Measurements from ENCODE around the gene GUK1.

The GUK1 gene

DNA sequence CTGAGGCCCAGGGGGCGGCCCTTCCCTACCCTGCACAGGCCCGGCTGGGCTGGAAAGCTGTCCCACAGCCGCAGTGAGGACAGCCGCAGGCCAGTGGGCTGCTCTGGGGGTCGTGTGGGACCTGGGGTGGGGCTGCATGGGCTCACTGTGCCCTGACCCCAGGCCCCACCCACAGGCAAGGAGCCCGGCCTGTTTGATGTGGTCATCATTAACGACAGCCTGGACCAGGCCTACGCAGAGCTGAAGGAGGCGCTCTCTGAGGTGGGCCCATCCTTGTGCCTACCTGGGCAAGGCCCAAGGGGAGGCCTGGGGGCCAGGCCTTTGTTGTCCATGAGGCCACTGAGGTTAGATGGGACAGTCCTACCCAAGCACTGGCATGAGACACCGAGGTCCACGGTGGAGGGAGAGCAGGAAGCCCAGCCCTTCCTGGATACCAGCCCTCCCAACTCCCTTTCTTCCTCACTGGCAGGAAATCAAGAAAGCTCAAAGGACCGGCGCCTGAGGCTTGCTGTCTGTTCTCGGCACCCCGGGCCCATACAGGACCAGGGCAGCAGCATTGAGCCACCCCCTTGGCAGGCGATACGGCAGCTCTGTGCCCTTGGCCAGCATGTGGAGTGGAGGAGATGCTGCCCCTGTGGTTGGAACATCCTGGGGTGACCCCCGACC, 8.2 kb downstream of the GUK1 start:
- Mint-ChIP-seq H3K36me3 (ENCODE audit: low read depth) (peaks cover 6% of the 10 kb centered on the region), H3K4me1 (peaks cover 10% of the 10 kb centered on the region), H3K27me3 (no peaks in the 10 kb centered on the region), H3K4me3 (no peak overlapping the region), H3K9me3 (no peaks in the 10 kb centered on the region), H3K27ac (no peak overlapping the region)
- DNase-seq = no peak
- no peak for ATAC-seq

DNA sequence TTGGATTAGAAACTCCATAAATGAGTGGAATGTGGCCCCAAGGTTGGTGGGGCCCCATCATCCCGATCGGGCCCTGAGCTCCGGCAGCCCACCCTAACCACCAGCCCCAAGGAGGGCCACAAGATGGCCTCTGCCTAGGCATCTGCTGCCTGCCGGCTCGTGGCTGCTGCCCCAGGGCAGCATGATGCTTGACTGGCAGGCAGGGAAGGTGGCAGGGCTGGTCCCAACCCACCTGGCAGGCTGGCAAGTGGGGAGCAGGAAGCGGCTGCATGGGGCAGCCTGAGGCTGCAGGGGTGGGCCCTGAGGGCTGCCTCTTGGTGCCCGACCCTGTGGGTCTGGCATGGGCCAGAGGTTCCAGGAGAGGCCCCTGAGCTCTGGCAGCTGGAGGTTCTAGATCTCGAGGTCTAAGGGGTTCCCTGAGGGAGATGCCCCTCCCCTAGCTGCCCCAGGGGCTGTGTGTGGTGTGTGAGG, 8.9 kb downstream of the GUK1 start:
- H3K36me3 Mint-ChIP-seq (ENCODE audit: low read depth) = no peaks in the 10 kb centered on the region
- H3K4me1 Mint-ChIP-seq = peaks cover 3% of the 10 kb centered on the region
- H3K4me3 Mint-ChIP-seq = no peak overlapping the region
- H3K27me3 Mint-ChIP-seq = no peaks in the 10 kb centered on the region
- ATAC-seq (no peak), DNase-seq (no peak)
- H3K9me3 Mint-ChIP-seq = no peaks in the 10 kb centered on the region
- no peak overlapping the region for H3K27ac Mint-ChIP-seq

DNA sequence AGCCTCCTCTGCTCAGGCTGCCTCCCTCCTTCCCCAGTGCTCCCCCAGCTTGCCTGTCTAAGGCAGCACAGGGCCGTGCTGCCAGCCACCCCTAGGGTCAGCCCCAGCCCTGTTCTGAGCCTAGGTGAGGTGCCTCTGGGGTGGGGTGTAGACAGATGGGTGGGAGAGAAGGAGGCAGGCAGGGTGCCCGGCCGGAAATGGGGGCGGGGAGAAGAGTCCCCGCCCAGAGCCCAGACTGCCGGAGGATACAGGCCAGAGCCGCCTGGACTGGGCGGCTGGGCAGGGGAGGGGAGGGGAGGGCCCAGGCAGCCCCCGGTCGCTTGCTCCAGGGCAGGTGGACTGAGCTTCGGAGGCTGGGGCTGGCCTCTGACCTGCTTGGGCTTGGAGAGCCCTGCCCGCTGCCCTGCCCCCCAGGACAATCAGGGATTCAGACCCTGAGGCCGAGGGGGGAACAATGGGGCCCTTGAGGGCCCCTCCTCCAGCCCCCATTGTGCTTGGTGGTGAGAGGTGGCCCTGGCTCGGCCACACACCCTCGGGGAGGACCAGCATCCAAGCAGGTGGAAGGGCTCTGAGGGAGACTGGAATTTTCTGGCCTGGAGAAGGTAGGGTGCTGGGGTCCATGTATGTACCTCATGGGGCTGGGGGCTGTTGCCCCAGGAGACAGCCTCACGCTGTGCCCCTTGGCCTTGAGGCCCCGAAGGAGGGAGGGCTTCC, 9.5 kb downstream of the GUK1 start, which contains the start of gene GJC2:
TSS of gene GJC2 (plus strand) at position 525 of the 714 bp plus-strand sequence. CDS start 7,829 bp downstream, outside the sequence.
- no peak within 1 kb of the TSS for H3K27ac Mint-ChIP-seq
- DNase-seq (no peak), ATAC-seq (no peak)
- H3K4me3 Mint-ChIP-seq = no peak within 1 kb of the TSS
- no peaks in the 10 kb centered on the region for H3K27me3 Mint-ChIP-seq
- H3K9me3 Mint-ChIP-seq = no peaks in the 10 kb centered on the region
- H3K36me3 Mint-ChIP-seq (ENCODE audit: low read depth) = no peaks in the 10 kb centered on the region
- H3K4me1 Mint-ChIP-seq = peaks cover 2% of the 10 kb centered on the region

DNA sequence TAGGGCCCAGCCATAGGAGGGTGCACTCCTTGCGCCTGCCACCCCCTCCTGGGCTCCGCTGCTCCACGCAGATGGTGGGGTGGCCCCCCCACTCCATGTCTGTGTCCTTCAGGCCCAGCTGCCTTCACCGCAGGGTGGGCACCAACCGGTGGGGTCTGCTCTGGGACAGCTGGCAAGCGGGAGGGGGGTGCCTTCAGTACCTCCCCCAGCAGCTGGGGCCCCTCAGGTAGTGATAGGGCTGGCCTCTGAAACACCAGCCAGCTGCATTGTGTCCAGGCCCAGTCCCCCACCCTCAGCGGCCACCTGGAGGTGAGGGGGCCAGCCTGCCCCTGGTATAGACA, 10.0 kb downstream of the GUK1 start:
- H3K27me3 Mint-ChIP-seq = no peaks in the 10 kb centered on the region
- no peaks in the 10 kb centered on the region for H3K36me3 Mint-ChIP-seq (ENCODE audit: low read depth)
- H3K27ac Mint-ChIP-seq = no peak overlapping the region
- H3K4me1 Mint-ChIP-seq = peaks cover 7% of the 10 kb centered on the region
- H3K4me3 Mint-ChIP-seq = no peak overlapping the region
- DNase-seq = no peak
- no peaks in the 10 kb centered on the region for H3K9me3 Mint-ChIP-seq
- no peak for ATAC-seq

DNA sequence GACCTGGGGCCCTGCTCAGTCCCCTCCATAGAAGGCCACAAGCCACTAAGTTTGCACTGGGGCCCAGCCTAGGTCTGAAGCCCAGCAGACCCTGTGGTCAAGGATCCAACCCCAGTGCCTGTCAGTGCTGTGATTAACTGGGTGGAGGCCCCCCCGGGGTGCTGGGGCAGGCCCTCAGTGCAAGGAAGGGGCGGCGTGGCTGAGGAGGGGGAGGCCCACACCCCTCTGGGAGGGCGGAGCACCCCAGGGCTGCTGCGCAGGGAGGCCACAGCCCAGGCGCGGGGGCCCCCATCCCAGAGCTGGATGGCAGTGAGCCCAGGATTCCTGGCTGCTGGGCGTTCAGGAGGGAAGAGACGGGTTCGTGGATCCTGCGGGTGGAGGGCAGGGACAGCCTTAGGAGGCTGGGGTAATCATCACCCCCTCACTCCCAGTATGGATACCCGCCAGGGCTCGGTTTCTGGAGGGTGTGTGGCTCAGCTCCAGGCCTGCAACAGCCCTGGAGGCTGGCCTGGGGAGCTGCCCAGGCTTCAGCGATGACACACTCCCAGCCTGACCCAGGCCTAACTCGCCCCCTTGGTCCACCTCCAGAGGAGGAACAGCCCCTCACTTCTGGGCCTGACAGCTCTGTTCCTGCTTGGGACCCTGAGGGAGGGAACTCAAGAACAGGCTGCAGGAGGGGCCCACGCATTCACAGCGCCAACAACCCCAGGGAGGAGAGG, 10.5 kb downstream of the GUK1 start:
- peaks cover 10% of the 10 kb centered on the region for H3K4me1 Mint-ChIP-seq
- no peak overlapping the region for H3K27ac Mint-ChIP-seq
- no peak overlapping the region for H3K4me3 Mint-ChIP-seq
- no peaks in the 10 kb centered on the region for H3K36me3 Mint-ChIP-seq (ENCODE audit: low read depth)
- ATAC-seq = no peak
- DNase-seq = no peak
- H3K27me3 Mint-ChIP-seq = no peaks in the 10 kb centered on the region
- no peaks in the 10 kb centered on the region for H3K9me3 Mint-ChIP-seq

DNA sequence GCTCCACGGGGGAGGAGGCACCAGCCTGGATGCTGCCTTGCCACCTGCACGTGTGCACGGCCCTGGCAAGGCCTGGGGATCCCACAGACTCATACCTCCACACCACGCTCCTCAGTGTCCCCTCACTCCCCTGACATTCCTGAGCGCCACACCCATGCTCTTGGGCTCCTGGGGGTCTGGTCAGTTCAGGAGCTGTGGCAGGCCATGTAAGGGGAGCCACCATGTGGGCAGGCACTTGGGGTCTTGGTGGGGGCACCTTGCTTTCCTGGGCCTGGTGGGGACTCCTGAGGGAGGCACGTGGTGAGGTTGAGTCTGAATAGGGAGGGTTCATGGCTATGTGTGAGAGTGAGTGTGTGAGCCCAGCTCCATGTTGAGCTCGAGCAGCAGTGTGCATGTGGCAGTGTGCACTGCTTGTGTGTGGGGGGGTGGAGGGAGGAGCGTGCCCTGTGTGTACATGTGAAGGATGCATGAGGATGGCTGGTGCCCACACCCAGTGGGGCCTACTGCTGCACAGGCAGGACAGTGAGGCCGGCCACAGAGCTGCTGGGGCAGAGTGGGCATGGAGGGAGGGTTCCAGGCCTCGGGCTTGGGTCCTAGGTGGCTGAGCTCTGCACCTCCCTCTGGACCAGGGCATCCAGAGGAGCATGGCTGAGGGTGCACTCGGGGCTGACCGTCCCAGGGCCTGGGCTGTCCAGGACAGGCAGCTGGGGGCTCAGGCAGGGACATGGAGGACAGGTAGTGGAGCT, 11.3 kb downstream of the GUK1 start:
- H3K9me3 Mint-ChIP-seq = no peaks in the 10 kb centered on the region
- H3K4me3 Mint-ChIP-seq = no peak overlapping the region
- peak; percentile 12 for ATAC-seq
- no peaks in the 10 kb centered on the region for H3K27me3 Mint-ChIP-seq
- H3K27ac Mint-ChIP-seq = no peak overlapping the region
- DNase-seq = no peak
- no peaks in the 10 kb centered on the region for H3K36me3 Mint-ChIP-seq (ENCODE audit: low read depth)
- H3K4me1 Mint-ChIP-seq = peaks cover 14% of the 10 kb centered on the region

DNA sequence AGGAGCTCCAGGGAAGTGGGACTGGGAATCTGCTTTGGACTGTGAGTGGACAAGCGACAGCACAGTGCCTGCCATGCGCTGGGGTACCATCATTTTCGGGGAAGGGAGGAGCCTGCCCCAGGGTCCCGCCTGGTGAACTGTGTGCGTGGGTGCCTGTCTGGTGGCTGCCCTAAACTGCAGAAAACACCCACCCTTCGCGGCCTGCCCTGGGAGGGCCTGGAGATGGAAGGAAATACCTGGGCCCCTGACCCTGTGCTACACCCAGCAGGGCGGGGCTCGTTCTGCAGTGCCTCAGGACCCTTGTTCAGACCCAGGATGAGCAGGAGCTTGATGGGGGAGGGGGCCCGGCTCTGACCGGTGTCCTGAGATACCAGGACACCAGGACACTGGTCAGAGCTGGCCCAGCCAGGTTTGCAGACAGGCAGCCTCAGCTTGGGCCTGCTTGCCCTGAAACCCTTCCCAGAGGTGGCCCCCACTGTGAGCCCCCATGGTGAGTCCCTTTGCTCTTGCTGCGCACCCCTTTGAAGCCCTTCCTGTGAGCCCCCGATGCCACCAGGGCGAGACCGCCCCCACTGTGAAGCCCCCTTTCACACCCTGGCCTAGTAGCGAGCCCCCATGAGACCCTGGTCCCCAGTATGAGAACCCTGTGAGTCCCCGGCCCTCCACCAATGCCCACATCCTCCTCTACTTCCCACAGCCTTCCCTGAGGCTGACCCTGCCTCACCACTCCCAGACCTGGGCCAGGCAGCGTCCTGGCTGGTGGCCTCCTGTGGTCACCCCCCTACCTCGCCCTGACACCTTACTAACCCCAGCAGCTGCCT, 12.2 kb downstream of the GUK1 start:
- no peak for ATAC-seq
- no peak overlapping the region for H3K27ac Mint-ChIP-seq
- H3K4me3 Mint-ChIP-seq = no peak overlapping the region
- H3K36me3 Mint-ChIP-seq (ENCODE audit: low read depth) = no peaks in the 10 kb centered on the region
- H3K27me3 Mint-ChIP-seq = no peaks in the 10 kb centered on the region
- peaks cover 18% of the 10 kb centered on the region for H3K4me1 Mint-ChIP-seq
- no peaks in the 10 kb centered on the region for H3K9me3 Mint-ChIP-seq
- no peak for DNase-seq

DNA sequence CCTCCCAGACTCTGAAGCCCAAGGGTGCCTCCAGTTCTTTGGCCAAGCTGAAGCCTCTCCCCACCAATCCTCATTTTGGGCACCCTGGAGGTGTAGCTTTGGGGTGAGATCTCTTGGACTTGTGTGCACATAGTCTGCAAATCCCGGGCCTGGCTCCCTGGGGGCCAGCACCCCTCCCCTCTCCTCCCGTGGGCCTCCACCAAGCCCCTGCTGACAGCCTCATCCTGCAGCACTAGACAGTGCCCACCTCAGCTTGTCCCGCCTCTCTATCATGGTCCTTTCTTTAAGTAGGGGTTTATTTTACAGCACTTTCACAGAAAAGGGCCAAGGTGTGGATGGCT, 12.8 kb downstream of the GUK1 start:
- H3K36me3 Mint-ChIP-seq (ENCODE audit: low read depth) = no peaks in the 10 kb centered on the region
- H3K27me3 Mint-ChIP-seq = no peaks in the 10 kb centered on the region
- no peaks in the 10 kb centered on the region for H3K9me3 Mint-ChIP-seq
- ATAC-seq (no peak), DNase-seq (no peak)
- H3K27ac Mint-ChIP-seq = no peak overlapping the region
- H3K4me3 Mint-ChIP-seq = no peak overlapping the region
- peaks cover 20% of the 10 kb centered on the region for H3K4me1 Mint-ChIP-seq

DNA sequence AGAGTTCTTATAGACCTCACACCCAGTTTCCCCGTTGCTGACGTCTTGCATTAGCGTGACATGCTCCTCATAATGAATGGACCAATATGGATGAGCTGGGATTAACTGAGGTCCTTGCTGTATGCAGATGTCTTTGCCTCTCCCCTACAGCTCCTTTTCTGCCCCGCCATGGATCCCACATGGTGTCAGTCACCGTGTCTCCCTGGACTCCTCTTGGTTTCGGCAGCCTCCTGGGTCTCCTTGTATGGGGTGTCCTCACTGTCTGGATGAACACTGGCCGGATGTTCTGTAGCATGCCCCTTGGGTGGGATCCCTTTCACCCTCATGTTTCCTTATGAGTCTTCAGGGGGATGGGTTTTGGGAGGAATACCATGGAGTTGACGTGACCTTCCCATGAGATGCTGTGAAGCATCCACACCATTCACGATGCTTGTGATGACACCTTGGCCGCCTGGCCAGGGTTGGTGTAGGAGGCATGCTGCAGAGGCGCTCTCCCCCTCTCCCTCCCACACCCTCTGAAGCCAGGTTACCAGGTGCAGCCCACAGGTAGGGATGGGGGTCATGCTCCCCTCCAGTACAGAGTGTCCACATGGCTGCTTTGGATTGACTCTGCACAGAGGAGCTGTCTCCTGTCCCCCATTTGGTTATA, 14.1 kb downstream of the GUK1 start:
- no peaks in the 10 kb centered on the region for H3K9me3 Mint-ChIP-seq
- no peak overlapping the region for H3K27ac Mint-ChIP-seq
- no peaks in the 10 kb centered on the region for H3K36me3 Mint-ChIP-seq (ENCODE audit: low read depth)
- no peak overlapping the region for H3K4me3 Mint-ChIP-seq
- no peaks in the 10 kb centered on the region for H3K27me3 Mint-ChIP-seq
- no peak for ATAC-seq
- peaks cover 20% of the 10 kb centered on the region for H3K4me1 Mint-ChIP-seq
- DNase-seq = no peak

DNA sequence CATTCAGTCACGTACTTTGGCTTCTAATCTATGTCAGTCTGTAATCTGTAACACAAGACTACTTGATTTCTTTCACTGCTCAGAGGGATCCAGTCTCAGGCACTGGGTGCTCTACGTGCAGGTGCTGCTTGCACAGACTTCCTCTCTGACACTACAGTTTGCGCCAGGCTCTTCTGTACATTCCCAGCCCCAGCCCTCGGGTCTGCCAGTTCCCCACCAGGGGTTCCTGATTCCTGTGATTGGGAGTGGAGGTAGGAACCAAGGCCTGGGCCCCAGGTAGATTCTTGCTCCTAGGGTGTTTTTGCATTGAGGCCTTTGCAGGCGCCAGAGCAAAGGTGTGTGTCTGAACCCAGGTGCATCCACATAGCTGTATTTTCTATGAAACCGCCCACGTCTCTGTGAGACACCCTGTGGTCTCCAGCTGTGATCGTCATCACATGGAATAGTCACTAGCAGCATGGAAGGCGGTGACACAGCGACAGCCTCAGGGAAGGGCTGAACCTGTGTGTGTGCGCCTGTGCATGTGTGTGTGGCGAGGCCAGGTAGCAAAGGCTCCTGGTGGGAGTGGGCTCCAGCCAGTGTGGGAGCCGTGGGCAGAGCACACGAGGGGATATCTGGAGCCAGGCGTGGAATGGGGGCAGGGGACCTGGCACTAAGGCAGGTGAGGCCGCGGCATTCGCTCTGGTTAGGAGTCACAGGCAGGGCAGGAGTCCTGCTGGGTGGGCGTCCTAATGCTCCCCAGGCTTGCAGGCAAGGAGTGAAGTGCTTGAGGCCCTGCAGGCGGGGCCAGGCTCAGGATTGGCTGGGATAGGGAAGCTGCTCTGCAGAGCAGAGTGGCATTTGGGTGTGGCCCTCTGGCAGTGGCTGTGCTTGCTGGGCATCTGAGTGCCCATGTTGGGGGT, 14.8 kb downstream of the GUK1 start:
- peak; percentile 79 for ATAC-seq
- peaks cover 20% of the 10 kb centered on the region for H3K4me1 Mint-ChIP-seq
- no peaks in the 10 kb centered on the region for H3K9me3 Mint-ChIP-seq
- peak overlapping the region; percentile 74 for H3K27ac Mint-ChIP-seq
- no peaks in the 10 kb centered on the region for H3K36me3 Mint-ChIP-seq (ENCODE audit: low read depth)
- no peaks in the 10 kb centered on the region for H3K27me3 Mint-ChIP-seq
- peak; percentile 44 for DNase-seq
- no peak overlapping the region for H3K4me3 Mint-ChIP-seq

DNA sequence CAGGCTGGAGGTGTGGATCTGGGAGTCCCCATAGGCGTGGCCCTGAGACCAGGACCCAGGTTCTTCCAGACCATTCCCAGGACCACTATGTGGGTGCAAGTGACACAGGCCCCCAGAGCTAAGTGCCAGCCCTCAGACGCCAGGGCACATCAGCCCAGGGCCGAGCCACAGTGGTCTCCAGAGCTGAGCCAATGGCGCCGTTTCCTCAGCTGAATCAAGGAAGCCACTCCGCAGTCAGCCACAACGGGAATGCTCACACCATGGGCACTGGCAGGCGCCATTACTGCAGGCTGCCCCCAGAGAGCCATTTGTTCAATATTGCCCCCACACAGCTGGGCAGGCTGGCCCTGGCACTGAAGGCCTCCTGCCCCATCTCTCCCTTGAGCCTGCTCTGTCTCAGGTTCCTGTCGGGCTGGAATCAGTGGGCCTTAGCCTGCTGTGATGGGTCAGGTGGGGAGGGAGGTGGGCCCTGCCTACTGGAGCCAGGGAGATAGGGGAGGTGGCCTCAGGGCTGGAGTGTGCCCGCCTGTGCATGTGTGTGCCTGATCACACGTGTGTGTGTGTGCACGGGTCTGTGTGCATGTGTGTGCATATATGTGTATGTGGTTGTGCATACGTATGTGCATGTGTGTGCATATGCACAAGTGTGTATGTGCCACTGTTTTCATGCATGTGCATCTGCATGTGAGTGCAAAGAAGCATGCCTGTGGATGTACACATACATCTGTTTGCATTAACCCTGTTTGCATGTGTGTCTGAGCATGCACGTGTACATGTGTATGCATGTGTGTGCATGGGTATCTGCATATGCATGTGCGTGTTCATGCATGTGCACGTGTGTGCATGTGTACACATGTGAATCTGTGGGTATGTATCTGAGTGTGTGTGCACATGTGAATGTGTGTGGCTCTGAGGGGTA, 15.8 kb downstream of the GUK1 start:
- peaks cover 20% of the 10 kb centered on the region for H3K4me1 Mint-ChIP-seq
- no peak overlapping the region for H3K27ac Mint-ChIP-seq
- no peak for DNase-seq
- H3K9me3 Mint-ChIP-seq = no peaks in the 10 kb centered on the region
- H3K27me3 Mint-ChIP-seq = no peaks in the 10 kb centered on the region
- no peak overlapping the region for H3K4me3 Mint-ChIP-seq
- no peaks in the 10 kb centered on the region for H3K36me3 Mint-ChIP-seq (ENCODE audit: low read depth)
- ATAC-seq = no peak

DNA sequence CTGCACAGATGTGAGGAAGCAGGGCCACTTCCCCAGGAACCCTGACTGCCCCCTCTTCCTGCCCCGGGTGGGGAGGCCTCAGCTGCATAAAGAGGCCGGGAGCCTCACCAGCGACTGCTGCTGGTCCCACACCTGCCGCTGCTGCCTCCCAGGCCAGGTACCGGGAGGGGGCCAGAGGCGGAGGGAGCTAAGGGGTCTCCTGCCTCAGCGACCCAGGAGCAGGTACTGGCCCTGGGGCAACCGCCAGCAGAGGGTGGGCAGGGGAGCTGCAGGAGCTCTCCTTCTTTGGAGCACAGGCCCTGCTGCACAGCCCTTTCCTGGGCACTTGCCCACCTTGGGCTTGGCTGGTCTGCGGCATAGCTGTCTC, 16.4 kb downstream of the GUK1 start:
- H3K36me3 Mint-ChIP-seq (ENCODE audit: low read depth) = no peaks in the 10 kb centered on the region
- ATAC-seq = no peak
- no peaks in the 10 kb centered on the region for H3K27me3 Mint-ChIP-seq
- H3K4me1 Mint-ChIP-seq = peaks cover 20% of the 10 kb centered on the region
- no peaks in the 10 kb centered on the region for H3K9me3 Mint-ChIP-seq
- no peak overlapping the region for H3K4me3 Mint-ChIP-seq
- no peak for DNase-seq
- no peak overlapping the region for H3K27ac Mint-ChIP-seq

Measured in activated naive CD8-positive, alpha-beta T cell treated with anti-CD3 and anti-CD28 coated beads, Interleukin-2, amount 50 U/mL, for 24 hours (primary cell).